ENCODE data around the gene SPDL1.

Gene SPDL1

GRCh38 chr5:169550227-169550626, 33.3 kb upstream of the SPDL1 start:
- DNase-seq (ENCODE audit: insufficient read length): no peak
- FAIRE-seq: no peak
- no peak for TF ChIP-seq POLR2AphosphoS5 (IDR thresholded peaks at IDR 0.05; ENCODE audit: low read depth, low read length)
- TF ChIP-seq TAF1 (IDR thresholded peaks at IDR 0.05; ENCODE audit: borderline replicate concordance, low read depth, low read length): no peak
- TF ChIP-seq POLR2A (IDR thresholded peaks at IDR 0.05; ENCODE audit: low read depth, low read length): no peak

GRCh38 chr5:169551146-169551545, 32.4 kb upstream of the SPDL1 start:
- no peak for DNase-seq (ENCODE audit: insufficient read length)
- FAIRE-seq: no peak
- no peak for TF ChIP-seq TAF1 (IDR thresholded peaks at IDR 0.05; ENCODE audit: borderline replicate concordance, low read depth, low read length)
- TF ChIP-seq POLR2AphosphoS5 (IDR thresholded peaks at IDR 0.05; ENCODE audit: low read depth, low read length): no peak
- no peak for TF ChIP-seq POLR2A (IDR thresholded peaks at IDR 0.05; ENCODE audit: low read depth, low read length)

- FAIRE-seq (no peak), DNase-seq (ENCODE audit: insufficient read length) (no peak)
- TF ChIP-seq TAF1 (IDR thresholded peaks at IDR 0.05; ENCODE audit: borderline replicate concordance, low read depth, low read length) (no peak), POLR2A (IDR thresholded peaks at IDR 0.05; ENCODE audit: low read depth, low read length) (no peak), POLR2AphosphoS5 (IDR thresholded peaks at IDR 0.05; ENCODE audit: low read depth, low read length) (no peak)
These were observed 31.9 kb upstream of the SPDL1 start for GRCh38 chr5:169551696-169552095.

GRCh38 chr5:169554251-169554650, 29.3 kb upstream of the SPDL1 start:
- FAIRE-seq (no peak), DNase-seq (ENCODE audit: insufficient read length) (no peak)
- TF ChIP-seq POLR2A (IDR thresholded peaks at IDR 0.05; ENCODE audit: low read depth, low read length) (no peak), TAF1 (IDR thresholded peaks at IDR 0.05; ENCODE audit: borderline replicate concordance, low read depth, low read length) (no peak), POLR2AphosphoS5 (IDR thresholded peaks at IDR 0.05; ENCODE audit: low read depth, low read length) (no peak)

GRCh38 chr5:169557838-169558237, 25.7 kb upstream of the SPDL1 start:
- FAIRE-seq (no peak), DNase-seq (ENCODE audit: insufficient read length) (no peak)
- TF ChIP-seq TAF1 (IDR thresholded peaks at IDR 0.05; ENCODE audit: borderline replicate concordance, low read depth, low read length) (no peak), POLR2AphosphoS5 (IDR thresholded peaks at IDR 0.05; ENCODE audit: low read depth, low read length) (no peak), POLR2A (IDR thresholded peaks at IDR 0.05; ENCODE audit: low read depth, low read length) (no peak)

GRCh38 chr5:169561893-169562292, 21.7 kb upstream of the SPDL1 start:
- TF ChIP-seq POLR2A (IDR thresholded peaks at IDR 0.05; ENCODE audit: low read depth, low read length): no peak
- TF ChIP-seq TAF1 (IDR thresholded peaks at IDR 0.05; ENCODE audit: borderline replicate concordance, low read depth, low read length): no peak
- no peak for TF ChIP-seq POLR2AphosphoS5 (IDR thresholded peaks at IDR 0.05; ENCODE audit: low read depth, low read length)
- FAIRE-seq (no peak), DNase-seq (ENCODE audit: insufficient read length) (no peak)

DNA sequence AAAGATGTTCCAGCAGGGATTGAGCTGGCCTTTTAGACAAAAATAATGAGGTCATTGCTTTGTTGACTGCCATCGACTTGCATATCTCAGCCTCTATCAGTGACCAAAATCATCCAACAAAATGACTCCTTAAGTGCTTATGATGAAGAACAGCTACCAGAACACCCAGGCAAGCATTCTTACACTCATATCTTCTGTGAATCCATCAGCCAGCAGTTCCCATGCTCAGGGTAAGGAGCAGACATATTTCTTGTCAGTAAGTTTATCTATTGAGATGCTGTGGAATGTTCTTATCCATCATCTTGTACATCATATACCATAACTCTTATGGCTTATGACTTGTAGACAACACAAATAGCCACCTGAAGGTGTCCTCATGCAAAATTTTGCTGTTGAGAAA, 20.2 kb upstream of the SPDL1 start:
- DNase-seq (ENCODE audit: insufficient read length): no peak
- no peak for FAIRE-seq

GRCh38 chr5:169566202-169566601, 17.4 kb upstream of the SPDL1 start:
- no peak for DNase-seq (ENCODE audit: insufficient read length)
- FAIRE-seq: no peak
- TF ChIP-seq TAF1 (IDR thresholded peaks at IDR 0.05; ENCODE audit: borderline replicate concordance, low read depth, low read length) (no peak), POLR2AphosphoS5 (IDR thresholded peaks at IDR 0.05; ENCODE audit: low read depth, low read length) (no peak), POLR2A (IDR thresholded peaks at IDR 0.05; ENCODE audit: low read depth, low read length) (no peak)

More for the DNA sequence above, 20.2 kb upstream of the SPDL1 start:
- TF ChIP-seq POLR2A (IDR thresholded peaks at IDR 0.05; ENCODE audit: low read depth, low read length) (no peak), POLR2AphosphoS5 (IDR thresholded peaks at IDR 0.05; ENCODE audit: low read depth, low read length) (no peak), TAF1 (IDR thresholded peaks at IDR 0.05; ENCODE audit: borderline replicate concordance, low read depth, low read length) (no peak)

DNA sequence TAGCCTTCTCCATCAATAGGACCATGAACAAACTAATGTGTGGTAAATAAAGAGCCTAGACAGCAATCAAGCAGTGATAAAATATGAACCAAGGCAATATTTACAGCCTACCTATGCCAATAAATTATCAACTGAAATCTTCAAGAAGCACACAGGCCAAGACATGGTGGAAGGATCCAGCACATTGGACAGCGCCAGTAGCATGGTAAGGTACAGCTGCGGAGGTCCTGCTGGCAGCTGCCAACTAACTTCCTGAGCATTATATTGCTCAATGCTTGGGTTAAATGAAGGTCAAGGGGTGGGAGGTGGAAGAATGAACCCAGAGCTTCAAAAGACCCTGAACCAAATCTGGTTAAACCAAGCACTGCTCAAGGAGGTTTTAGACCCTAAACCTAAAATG, 16.5 kb upstream of the SPDL1 start:
- TF ChIP-seq POLR2AphosphoS5 (IDR thresholded peaks at IDR 0.05; ENCODE audit: low read depth, low read length) (no peak), POLR2A (IDR thresholded peaks at IDR 0.05; ENCODE audit: low read depth, low read length) (no peak), TAF1 (IDR thresholded peaks at IDR 0.05; ENCODE audit: borderline replicate concordance, low read depth, low read length) (no peak)
- no peak for FAIRE-seq
- DNase-seq (ENCODE audit: insufficient read length): no peak

GRCh38 chr5:169569513-169569912, 14.1 kb upstream of the SPDL1 start:
- TF ChIP-seq POLR2AphosphoS5 (IDR thresholded peaks at IDR 0.05; ENCODE audit: low read depth, low read length) (no peak), TAF1 (IDR thresholded peaks at IDR 0.05; ENCODE audit: borderline replicate concordance, low read depth, low read length) (no peak), POLR2A (IDR thresholded peaks at IDR 0.05; ENCODE audit: low read depth, low read length) (no peak)
- no peak for DNase-seq (ENCODE audit: insufficient read length)
- FAIRE-seq: no peak

DNA sequence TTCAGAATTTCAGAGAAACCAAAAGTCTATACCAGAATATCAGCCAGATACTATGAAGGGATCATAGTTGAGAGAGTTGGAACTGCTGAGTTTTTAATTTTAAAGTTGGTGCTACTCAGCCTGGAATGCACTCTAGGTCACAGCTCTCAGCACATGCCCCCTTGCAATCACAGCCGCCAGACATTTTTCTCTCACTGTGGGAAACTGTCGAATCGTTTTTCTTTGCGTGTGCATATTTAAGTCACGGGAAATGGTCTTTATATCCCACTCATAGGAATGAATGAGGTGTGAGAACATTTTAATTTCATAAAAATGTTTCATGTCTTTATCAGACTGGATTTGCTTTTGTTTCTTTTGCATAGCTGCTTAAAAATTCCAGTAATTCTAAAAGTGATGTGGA, 12.2 kb upstream of the SPDL1 start:
- FAIRE-seq: no peak
- no peak for DNase-seq (ENCODE audit: insufficient read length)
- TF ChIP-seq TAF1 (IDR thresholded peaks at IDR 0.05; ENCODE audit: borderline replicate concordance, low read depth, low read length): no peak
- TF ChIP-seq POLR2A (IDR thresholded peaks at IDR 0.05; ENCODE audit: low read depth, low read length): no peak
- TF ChIP-seq POLR2AphosphoS5 (IDR thresholded peaks at IDR 0.05; ENCODE audit: low read depth, low read length): no peak

DNA sequence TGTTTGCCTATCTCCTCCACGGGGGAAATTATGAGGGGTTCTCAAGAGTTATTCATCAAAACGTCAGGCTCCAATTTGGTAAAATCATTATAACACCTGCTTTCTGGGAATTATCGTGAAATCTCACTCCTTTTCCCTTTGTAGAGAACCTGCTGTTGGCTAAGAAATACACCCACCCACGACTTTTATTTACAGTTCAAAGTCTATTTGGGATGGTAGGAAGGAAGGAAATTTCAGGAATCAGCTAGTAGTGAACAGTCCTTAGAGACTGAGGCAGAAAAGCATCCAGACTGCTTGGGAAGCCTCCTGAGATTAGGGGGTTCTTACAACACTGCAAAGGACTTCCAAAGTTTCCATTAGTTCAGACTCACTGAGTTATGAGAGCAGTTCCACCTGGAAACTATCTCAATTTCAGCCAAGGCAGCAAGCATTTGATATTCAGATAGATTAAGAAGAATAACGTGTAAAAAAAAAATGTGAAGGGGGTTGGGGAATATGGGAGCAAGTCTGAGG, 9.4 kb upstream of the SPDL1 start:
- FAIRE-seq (no peak), DNase-seq (ENCODE audit: insufficient read length) (no peak)
- TF ChIP-seq POLR2A (IDR thresholded peaks at IDR 0.05; ENCODE audit: low read depth, low read length): no peak
- no peak for TF ChIP-seq TAF1 (IDR thresholded peaks at IDR 0.05; ENCODE audit: borderline replicate concordance, low read depth, low read length)

- FAIRE-seq (no peak), DNase-seq (ENCODE audit: insufficient read length) (no peak)
- no peak for TF ChIP-seq POLR2AphosphoS5 (IDR thresholded peaks at IDR 0.05; ENCODE audit: low read depth, low read length)
- TF ChIP-seq POLR2A (IDR thresholded peaks at IDR 0.05; ENCODE audit: low read depth, low read length): no peak
- no peak for TF ChIP-seq TAF1 (IDR thresholded peaks at IDR 0.05; ENCODE audit: borderline replicate concordance, low read depth, low read length)
These were observed 7.4 kb upstream of the SPDL1 start for GRCh38 chr5:169576181-169576598.
